Stimulated activated CD4-positive, alpha-beta T cell treated with anti-CD3 and anti-CD28 coated beads, Interleukin-2, amount 100 ng/mL, for 48 hours (primary cell): ENCODE measurements around the gene ZNF12.

Experiments used
- DNase-seq, 2 donors: peaks; one replicate each; pipeline ENCODE4 v3.0.0-alpha.2; 2020

Gene ZNF12

DNA sequence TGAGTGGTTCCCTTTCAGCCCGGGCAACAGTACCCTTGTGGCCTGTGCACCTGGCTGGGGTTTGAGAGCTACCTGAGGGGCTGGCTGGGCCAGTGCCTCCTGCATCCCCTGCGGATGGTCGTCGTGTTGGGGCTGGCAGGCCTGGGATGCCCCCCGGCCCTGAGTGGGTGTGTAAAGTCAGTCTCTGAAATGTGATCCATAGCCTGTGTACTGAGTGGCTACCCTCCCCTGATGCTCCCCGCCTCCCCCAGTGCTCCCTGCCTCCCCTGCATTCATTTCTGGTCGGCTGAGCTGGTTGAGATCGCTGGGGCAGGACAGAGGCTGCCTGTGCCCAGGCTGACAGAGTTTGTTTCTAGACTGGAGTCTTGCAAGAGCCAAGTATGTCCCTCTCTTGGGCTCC lies 60.3 kb downstream of the ZNF12 start:
- DNase-seq, result no peak

DNA sequence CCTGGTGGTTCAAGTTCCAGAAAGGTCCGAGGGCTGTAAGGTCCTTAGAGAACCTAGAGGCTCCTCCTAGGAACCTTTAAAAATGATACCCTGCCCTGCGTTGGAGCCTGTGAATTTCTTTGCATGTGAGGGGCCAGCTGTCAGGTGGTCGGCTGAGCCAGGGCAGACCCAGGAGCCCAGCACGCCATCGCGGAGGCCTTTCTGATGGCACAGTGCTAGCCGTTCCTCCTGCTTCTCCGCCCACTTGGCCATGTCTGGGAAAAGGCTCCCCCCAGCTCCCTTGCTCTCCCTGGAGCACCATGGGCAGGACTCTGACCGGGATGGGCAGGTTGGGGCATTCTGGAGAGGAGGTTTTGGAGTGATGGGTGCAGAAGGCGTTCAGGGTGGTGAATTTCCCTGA lies 62.0 kb downstream of the ZNF12 start:
- no peak for DNase-seq

DNA sequence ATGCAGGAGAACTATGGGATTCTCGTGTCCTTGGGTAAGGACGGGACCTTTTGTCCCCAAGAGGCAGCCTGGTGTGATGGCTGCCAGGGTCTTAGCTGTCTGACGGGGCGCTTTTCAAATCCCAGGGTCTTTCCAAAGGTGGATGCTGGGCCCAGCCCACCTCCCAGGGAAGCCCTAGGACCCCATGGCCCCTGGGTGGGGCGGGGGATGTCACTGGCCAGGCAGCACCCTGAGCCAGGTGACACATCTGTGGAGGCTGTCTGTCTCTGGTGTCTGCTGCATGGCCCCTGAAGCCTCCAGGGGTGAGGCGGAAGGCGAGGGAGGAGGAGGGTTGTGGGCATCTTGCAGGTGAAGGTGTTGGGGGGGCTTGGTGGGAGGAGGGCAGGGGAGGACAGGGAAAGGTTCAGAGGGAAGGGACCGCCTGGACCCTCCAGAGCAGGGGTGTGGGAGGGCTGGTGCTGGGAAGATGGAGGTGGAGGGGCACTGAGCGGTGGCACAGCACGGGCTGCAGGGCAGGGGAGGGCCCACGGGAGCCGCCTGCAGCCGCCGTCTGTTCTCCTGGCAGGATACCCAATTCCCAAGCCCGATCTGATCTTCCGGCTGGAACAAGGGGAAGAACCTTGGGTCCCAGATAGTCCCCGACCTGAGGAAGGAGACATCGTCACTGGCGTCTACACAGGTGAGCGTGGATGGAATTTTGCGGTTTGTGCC lies 62.7 kb downstream of the ZNF12 start:
- no peak for DNase-seq

DNA sequence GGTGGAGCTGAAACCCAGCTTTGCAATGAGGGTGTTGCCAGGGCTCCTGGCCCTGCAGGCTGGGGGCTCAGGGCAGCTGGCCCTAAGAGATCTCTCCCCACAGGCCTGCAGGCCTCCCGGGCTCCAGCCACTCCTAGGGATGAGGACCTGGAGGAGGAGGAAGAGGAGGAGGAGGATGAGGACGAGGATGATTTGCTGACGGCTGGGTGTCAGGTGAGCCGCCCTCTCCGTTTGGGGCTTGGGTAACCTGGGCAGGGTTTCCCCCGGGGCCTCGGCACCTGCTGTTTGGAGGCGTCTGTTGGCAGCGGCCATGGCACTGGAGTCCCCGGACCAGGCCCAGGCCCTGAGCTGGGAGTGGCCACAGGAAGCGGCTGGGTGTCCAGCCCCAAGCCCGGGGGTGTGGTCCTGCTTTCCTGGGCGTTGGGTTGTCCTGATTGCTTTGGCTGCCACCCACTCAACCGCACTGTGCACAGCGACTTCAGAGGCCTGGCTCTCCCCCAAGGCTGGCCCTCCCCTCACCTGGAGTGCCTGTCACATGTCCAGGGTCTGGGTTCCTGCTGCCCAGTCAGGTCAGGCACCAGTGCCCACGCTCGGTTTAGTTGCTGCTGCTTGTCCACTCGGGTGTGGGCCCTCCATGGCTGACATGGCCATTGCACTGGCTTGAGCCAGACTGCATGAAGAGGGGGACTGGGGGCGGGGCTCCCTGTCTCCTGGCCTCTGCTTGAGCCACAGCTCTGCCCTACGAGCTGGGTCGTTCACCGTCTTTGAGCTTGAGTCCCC lies 63.7 kb downstream of the ZNF12 start:
- DNase-seq, result no peak

DNA sequence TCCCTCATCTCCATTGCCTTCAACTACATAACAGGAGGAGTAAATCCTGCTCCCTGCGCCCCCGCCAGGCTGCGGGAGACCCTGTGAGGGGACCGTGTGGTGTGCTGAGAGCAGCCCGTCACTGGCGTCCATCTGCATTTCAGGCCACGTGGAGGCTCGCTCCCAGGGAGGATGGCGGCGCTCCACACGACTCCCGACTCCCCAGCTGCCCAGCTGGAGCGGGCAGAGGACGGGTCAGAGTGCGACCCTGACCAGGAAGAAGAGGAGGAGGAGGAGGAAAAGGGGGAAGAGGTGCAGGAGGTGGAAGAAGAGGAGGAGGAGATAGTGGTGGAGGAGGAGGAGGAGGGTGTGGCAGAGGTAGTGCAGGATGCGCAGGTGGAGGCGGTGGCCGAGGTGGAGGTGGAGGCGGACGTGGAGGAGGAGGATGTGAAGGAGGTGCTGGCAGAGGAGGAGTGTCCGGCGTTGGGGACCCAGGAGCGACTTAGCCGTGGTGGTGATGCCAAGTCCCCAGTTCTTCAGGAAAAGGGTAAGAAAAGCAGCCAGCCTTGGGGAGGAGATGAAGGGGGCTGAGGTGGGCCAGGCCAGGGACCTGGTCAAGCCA lies 64.4 kb downstream of the ZNF12 start:
- no peak for DNase-seq

DNA sequence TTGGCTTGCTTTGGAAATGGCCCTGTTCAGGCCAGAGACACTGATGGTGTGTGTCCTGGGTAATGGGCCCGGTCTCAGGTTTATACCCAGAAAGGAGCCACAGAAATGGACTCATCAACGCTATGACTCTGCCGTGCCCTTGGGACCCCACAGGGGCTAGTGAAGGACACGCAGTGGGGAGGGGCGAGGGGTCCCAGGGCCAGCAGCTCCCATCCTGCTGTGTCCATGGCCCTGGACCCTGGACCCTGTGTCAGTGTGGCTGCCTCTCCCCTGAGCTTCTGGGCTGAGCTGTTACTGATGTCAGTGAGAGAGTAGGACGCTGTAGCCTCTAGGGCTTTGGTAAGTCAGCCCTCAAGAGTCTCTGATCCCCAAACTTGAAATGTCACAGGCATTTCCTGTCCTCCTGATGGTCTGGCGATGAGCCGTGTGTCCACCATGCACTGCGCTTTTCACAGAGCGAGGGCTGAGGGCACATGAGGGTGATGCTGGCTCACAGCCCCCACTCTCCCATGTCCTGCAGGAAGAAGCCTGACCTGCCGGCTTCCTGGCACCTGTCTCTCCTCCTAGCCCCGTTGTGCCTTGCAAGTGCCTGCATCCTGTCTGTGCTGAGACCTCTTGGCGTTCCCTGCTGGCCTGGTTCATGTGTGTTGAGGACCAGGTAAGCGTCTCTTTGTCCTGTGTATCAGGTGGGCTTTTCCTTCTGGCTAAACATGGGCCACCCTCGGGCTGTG lies 65.3 kb downstream of the ZNF12 start:
- no peak for DNase-seq

DNA sequence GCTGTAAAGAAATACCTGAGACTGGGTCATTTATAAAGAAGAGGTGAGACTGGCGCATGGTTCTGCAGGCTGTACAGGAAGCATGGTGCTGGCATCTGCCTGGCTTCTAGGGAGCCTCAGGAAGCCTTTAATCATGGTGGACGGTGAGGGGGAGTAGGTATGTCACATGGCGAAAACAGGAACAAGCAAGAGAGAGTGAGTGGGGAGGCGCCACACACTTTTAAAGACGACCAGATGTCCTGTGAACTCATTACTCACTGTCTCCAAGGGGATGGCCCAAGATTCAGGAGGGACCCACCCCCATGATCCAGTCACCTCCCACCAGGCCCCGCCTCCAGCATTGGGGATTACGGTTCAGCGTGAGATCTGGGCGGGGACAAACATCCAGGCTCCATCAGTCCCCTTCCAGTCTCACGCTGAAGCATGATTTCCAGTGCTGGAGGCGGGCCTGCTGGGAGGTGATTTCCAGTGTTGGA lies 66.5 kb downstream of the ZNF12 start:
- no peak for DNase-seq

DNA sequence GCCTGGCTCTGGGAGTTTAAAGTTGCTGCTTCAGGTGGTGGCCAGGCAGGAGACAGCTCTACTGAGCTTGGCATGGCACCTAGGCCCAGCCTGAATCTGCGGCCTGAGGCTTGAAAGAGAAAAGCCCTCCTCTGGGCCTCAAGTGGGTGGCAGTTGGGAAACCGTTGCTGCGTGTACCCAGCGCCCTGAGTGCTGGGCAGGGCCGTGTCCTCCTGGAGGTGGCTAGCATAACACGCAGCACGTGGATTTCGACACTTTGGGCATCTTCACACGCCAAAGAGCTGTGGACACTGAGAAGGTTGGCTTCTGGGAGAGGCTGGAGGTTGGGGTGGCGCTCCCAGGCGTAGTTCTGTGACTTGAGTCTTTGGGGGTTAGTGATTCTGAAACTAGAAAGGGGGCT lies 67.1 kb downstream of the ZNF12 start:
- no peak for DNase-seq

DNA sequence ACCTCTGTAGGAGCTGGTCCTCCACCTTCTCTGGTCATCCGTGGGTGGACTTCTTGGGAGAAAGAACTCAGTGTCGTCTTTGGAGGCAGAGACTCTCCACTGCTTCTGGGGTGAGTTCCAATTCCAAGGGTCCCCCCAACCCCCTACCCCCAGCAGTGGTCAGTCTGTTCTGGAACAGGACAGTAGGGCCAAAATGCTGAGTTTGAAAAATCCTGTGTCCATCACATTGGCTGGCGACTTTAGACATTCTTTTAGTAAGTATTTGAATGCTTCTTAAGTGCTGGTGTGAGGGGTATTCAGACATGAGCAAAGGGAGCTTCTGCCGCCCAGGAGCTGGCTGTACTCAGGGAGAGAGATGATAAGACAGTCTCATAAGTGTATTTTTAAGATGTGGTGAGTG lies 67.7 kb downstream of the ZNF12 start:
- DNase-seq, result no peak
